DMS 273 (cell line): ENCODE measurements around the gene SUCNR1.
"Not testable (repeated sequence)": the region's sequence is repeated elsewhere in the genome, so short reads cannot be mapped to it uniquely, and the experiment has no call there.

Source experiments
- DNase-seq: peaks from one replicate; lab custom pipeline; 2025; ENCODE audit not compliant: unreplicated experiment; lab: John Stamatoyannopoulos, UW

The SUCNR1 gene

GRCh38 chr3:151900884-151901643, 27.6 kb downstream of the SUCNR1 start:
- no peak for DNase-seq

DNA sequence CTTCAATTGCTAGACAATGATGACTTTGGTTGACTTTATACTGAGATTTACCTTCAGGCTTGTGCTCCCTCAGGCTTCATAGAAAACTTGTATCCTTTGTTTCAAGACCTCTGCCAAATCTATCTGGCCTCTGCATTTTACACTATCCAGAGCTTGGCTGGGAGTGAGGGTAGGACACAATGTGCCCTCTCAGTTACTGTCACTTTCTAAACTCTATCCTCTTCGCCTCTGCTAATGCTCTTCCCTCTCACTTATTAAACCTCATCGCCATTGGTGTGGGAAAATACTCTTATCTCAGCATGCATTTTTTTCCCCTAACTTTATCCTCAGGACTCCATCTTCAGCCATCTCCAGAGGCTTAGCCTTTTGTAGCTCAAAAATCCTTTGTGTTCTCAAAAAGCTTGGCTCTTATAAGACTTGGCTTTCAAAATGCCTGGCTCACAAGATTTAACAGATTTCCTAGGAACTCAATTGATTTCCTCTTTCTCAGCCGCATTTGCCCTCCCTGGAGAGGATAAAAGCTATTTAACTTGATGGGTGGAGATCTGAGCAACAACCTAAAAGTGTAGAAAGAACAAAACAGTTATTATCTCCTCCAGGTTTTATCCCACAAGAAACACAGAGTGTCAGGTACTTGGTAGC, 28.3 kb downstream of the SUCNR1 start:
- no peak for DNase-seq

GRCh38 chr3:151903501-151903991, 30.1 kb downstream of the SUCNR1 start:
- no peak for DNase-seq

DNA sequence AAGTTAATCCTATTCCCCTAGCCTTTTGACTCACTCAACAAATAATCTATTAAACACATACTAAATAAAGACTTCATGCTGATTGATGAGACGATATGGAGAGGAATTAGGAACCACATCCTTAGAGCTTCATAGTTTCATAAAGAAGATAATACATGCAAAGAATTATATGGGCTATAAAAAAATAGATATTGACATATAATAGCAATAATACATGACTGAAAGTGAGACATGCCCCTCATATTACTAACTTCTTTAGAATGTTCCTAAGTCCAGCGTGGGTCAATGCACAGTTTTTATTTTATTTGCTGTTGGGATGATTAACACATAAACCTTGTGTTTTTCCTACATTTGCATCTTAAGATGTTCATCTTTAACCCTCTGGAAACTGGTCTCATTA, 32.2 kb downstream of the SUCNR1 start:
- no peak for DNase-seq

DNA sequence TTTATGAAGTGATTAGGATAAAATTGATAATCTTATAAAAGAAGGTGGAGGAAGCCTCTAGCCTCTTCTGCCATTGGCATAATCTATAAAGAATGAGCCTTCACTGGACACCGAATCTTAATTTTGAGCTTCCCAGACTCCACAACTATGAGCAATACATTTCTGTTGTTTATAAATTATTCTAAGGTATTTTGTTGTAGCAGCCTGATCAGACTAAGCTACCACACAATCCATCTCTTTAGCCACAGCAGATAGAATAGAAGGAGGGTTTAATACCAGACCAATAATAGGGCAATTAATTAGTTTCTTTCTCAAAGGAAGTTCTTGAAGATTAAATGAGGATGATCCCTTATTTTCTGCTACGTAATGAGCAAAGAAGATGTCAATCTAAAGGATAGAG, 33.3 kb downstream of the SUCNR1 start:
- DNase-seq, result no peak

GRCh38 chr3:151908399-151908798, 35.0 kb downstream of the SUCNR1 start:
- no peak for DNase-seq

GRCh38 chr3:151909681-151910405, 36.4 kb downstream of the SUCNR1 start:
- DNase-seq, result no peak

GRCh38 chr3:151911462-151911861, 38.0 kb downstream of the SUCNR1 start:
- DNase-seq, result no peak

DNA sequence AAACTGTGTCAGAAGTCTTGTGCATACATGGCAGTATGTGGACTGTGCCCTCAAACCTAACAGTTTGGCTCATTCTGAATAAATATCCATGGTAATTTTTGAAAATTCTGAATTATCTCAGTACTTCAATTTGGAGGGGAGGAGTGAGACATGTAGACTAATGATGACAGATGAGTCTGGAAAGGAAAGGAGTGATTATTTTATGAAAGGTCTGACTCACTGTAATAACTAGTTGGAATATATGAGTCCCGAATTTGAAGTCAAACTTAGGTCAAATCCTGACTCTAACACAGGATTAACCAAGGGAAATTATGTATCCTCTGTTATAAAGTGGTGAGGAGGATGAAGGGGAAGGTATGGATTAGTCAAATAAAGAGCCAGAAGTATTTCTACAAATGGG, 38.6 kb downstream of the SUCNR1 start:
- DNase-seq, result no peak

- DNase-seq, result no peak
Measured at GRCh38 chr3:151916781-151917180, 43.3 kb downstream of the SUCNR1 start.

- DNase-seq, result peak; percentile 77
Measured at GRCh38 chr3:151918253-151919029, 45.0 kb downstream of the SUCNR1 start.

GRCh38 chr3:151919030-151919328, 45.5 kb downstream of the SUCNR1 start:
- no peak for DNase-seq

DNA sequence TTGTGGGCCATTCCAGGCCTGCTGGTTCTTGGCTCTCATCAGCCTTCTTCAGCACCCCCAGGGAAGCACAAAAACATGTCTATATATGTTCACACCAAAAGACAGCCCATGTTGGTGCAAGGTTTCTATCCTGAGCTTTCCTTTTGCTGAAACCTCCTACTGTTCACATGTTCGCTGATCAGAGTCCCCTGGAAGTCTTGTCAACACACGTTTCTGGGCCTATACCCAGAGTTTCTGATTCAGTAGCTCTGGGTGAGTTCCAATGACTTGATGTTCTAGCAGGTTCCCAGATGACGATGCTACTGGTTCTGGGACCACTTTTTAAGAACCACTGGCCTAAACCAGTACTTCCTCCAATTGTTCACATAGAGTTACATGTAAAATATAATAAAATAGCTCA, 46.0 kb downstream of the SUCNR1 start:
- DNase-seq, result no peak

- no peak for DNase-seq
Measured at GRCh38 chr3:151923901-151924300, 50.5 kb downstream of the SUCNR1 start.

GRCh38 chr3:151924753-151925152, 51.3 kb downstream of the SUCNR1 start:
- no peak for DNase-seq

DNA sequence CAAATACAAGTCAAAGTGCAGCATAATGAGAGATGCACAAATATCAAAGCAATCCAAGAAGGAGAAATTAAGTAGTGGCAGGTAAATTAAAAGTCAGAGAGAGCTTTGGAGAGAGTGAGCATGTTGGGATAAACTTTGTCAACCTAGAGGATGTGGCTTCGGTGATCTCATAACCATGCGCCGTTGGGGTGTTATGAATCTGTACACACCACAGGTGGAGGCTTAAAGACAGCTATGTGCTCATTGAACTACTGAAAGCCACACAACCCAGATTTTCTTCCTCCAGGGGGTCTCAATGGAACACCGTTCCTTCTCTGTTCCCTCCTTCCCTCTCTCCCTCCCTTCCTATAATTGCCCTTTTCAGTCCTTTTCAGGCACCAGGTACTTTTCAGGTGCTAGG, 52.0 kb downstream of the SUCNR1 start:
- DNase-seq, result no peak

GRCh38 chr3:151925876-151926275, 52.4 kb downstream of the SUCNR1 start:
- no peak for DNase-seq

DNA sequence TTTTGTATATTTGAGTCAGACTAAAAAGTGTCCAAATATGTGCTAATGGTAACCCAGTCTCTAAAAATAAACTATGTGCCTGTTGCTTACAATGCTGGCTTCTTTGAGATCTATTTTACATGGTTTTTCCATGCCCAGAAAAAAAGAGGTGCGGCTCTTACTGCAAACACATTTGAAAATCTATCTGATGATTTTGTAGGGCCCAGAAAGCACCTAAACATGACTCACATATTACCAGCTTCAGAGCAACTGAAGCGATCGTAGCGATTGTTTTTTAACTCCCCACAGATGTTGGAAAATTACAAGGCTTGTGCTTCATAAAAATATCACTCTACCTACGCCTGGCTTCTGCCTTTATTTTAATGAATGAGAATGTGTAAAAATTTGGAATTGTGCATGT, 53.5 kb downstream of the SUCNR1 start:
- DNase-seq, result no peak

DNA sequence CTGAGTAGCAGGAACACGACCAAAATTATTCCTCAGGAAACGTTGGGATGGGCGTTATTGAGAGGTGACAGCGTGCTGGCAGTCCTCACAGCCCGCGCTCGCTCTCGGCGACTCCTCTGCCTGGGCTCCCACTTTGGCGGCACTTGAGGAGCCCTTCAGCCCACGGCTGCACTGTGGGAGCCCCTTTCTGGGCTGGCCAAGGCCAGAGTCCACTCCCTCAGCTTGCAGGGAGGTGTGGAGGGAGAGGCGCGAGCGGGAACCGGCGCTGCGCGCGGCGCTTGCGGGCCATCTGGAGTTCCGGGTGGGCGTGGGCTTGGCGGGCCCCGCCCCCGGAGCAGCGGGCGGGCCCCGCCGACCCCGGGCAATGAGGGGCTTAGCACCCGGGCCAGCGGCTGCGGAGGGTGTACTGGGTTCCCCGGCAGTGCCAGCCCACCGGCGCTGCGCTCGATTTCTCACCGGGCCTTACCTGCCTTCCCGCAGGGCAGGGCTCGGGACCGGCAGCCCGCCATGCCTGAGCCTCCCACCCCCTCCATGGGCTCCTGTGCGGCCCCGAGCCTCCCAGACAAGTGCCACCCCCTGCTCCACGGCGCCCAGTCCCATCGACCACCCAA, 54.6 kb downstream of the SUCNR1 start:
- DNase-seq, result not testable (repeated sequence)

GRCh38 chr3:151931171-151931570, 57.7 kb downstream of the SUCNR1 start:
- DNase-seq, result no peak
